Measurements from ENCODE around the gene PZP. TPM values are rescaled to one million over a fixed set of nuclear protein-coding genes. Genes with fewer than 3 reads are reported as not detected.
A peak's percentile ranks its signal among the peaks of the same experiment; 100 is the strongest.

Gene PZP
- total and polyA plus RNA-seq, 4 donors = 0.61 to 4.6 (median 2.2) TPM

DNA sequence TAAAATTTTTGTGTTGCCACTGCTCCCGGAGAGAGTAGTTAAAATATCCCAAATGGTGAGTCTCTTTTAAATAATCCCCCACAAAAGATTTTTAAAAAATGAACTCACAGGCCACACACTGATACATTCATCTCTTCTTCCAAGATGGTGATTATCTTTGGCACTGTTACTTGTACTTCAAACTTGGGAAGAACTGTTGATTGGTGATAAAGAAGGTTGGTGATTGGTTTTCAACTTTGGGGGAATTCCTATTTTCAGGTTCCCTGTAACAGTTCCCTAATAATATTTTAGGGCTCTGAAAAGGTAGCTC lies 99.0 kb downstream of the PZP start:
- TF ChIP-seq, protein P1, sequence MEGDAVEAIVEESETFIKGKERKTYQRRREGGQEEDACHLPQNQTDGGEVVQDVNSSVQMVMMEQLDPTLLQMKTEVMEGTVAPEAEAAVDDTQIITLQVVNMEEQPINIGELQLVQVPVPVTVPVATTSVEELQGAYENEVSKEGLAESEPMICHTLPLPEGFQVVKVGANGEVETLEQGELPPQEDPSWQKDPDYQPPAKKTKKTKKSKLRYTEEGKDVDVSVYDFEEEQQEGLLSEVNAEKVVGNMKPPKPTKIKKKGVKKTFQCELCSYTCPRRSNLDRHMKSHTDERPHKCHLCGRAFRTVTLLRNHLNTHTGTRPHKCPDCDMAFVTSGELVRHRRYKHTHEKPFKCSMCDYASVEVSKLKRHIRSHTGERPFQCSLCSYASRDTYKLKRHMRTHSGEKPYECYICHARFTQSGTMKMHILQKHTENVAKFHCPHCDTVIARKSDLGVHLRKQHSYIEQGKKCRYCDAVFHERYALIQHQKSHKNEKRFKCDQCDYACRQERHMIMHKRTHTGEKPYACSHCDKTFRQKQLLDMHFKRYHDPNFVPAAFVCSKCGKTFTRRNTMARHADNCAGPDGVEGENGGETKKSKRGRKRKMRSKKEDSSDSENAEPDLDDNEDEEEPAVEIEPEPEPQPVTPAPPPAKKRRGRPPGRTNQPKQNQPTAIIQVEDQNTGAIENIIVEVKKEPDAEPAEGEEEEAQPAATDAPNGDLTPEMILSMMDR (IDR thresholded peaks at IDR 0.05; ENCODE audit: control extremely low read depth, extremely low read depth) = no peak
- DNase-seq (no peak), ATAC-seq (ENCODE audit: insufficient read depth, low FRiP score) (no peak)
- Histone ChIP-seq H3K9me3 (ENCODE audit: control insufficient read depth in 4 of 4, insufficient read depth in 3 of 4, low read length in 3 of 4) (no peaks in the 10 kb centered on the region), H3K4me3 (no peak overlapping the region), H3K9ac (ENCODE audit: insufficient read depth in 1 of 2, low read length in 2 of 2) (peak overlapping the region in 1 of 2 donors; percentile 9), H3K4me1 (ENCODE audit: control insufficient read depth in 5 of 5, insufficient read depth in 5 of 5, low read length in 5 of 5) (peaks cover 0 to 17% (median 5%) of the 10 kb centered on the region in 5 donors), H3K27ac (ENCODE audit: low read depth in 1 of 2, low read length in 1 of 2) (no peak overlapping the region), H3K36me3 (ENCODE audit: control insufficient read depth in 4 of 4, insufficient read depth in 4 of 4, low read length in 4 of 4) (peaks cover 8 to 41% (median 20%) of the 10 kb centered on the region in 4 donors), H3K27me3 (ENCODE audit: control insufficient read depth in 3 of 3, insufficient read depth in 3 of 3, low read length in 2 of 3) (no peaks in the 10 kb centered on the region)
- WGBS, 2 donors = 88 to 89% methylated on average over 1 of the region's 1 CpG

DNA sequence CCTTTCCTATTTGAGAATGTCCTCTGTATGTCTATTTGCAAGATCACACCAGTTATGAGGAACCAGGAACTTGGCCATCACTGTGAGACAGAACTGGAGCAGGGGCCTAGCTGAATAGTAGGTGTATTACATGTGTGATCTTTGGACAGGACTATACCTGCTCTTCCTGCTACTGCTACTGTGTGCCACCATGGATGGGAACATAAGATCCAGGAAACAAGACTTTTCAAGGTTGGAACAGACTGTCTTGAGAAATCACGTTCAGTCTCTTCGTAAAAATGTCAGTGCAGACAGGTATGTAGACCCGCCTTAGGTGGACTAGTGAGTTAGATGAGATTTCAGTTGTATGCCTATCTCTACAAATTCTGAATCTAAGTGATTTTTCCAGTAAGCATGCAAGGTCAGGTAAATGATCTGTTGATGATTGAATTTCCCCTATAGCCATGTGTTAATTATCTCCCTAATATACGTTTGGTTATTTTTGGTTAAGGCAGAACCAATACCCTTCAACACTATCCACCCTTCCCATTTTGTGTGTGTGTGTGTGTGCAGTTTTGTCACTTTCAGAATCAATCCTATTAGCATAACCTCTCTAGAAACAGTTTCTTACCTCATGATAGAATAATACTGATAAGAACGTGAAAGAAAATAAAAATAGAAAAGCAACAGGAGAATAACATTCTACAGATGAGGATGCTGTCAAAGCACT lies 99.5 kb downstream of the PZP start:
- peak overlapping the region in 1 of 2 donors; percentile 63 for H3K27ac ChIP-seq (ENCODE audit: low read depth in 1 of 2, low read length in 1 of 2)
- TF ChIP-seq, protein P1 (IDR thresholded peaks at IDR 0.05; ENCODE audit: control extremely low read depth, extremely low read depth) = no peak
- WGBS, 2 donors = 70 to 78% methylated on average over 5 of the region's 5 CpGs

DNA sequence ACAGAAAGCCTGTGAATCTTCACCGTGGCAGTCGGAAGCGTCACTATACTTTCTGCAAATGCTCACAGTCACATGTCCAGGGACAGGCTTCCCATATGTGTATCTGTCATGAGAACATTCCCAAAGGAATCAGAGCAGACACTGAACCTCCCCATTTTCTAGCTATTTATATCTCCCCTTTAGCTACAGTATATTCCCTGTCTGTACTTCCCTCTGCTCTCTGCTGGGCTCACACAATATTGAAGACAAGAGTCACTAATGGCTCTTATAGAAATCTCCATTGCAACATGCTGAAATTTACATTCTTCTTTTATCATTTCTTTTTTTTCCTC lies 100.7 kb downstream of the PZP start:
- TF ChIP-seq, protein P1 (IDR thresholded peaks at IDR 0.05; ENCODE audit: control extremely low read depth, extremely low read depth) = no peak
- Histone ChIP-seq H3K4me3 (no peak overlapping the region), H3K27me3 (ENCODE audit: control insufficient read depth in 3 of 3, insufficient read depth in 3 of 3, low read length in 2 of 3) (no peaks in the 10 kb centered on the region), H3K4me1 (ENCODE audit: control insufficient read depth in 5 of 5, insufficient read depth in 5 of 5, low read length in 5 of 5) (peaks cover 0 to 9% (median 5%) of the 10 kb centered on the region in 5 donors), H3K27ac (ENCODE audit: low read depth in 1 of 2, low read length in 1 of 2) (no peak overlapping the region), H3K36me3 (ENCODE audit: control insufficient read depth in 4 of 4, insufficient read depth in 4 of 4, low read length in 4 of 4) (peaks cover 0 to 33% (median 21%) of the 10 kb centered on the region in 4 donors), H3K9ac (ENCODE audit: insufficient read depth in 1 of 2, low read length in 2 of 2) (no peak overlapping the region), H3K9me3 (ENCODE audit: control insufficient read depth in 4 of 4, insufficient read depth in 3 of 4, low read length in 3 of 4) (no peaks in the 10 kb centered on the region)
- ATAC-seq (ENCODE audit: insufficient read depth, low FRiP score) = no peak
- WGBS, 2 donors = 86 to 89% methylated on average over 3 of the region's 3 CpGs
- DNase-seq = no peak

More for the DNA sequence above, 99.5 kb downstream of the PZP start:
- no peaks in the 10 kb centered on the region for H3K27me3 ChIP-seq (ENCODE audit: control insufficient read depth in 3 of 3, insufficient read depth in 3 of 3, low read length in 2 of 3)
- ATAC-seq (ENCODE audit: insufficient read depth, low FRiP score) (no peak), DNase-seq (no peak)
- H3K9me3 ChIP-seq (ENCODE audit: control insufficient read depth in 4 of 4, insufficient read depth in 3 of 4, low read length in 3 of 4) = no peaks in the 10 kb centered on the region
- peaks cover 8 to 41% (median 22%) of the 10 kb centered on the region in 4 donors for H3K36me3 ChIP-seq (ENCODE audit: control insufficient read depth in 4 of 4, insufficient read depth in 4 of 4, low read length in 4 of 4)
- peaks cover 0 to 14% (median 5%) of the 10 kb centered on the region in 5 donors for H3K4me1 ChIP-seq (ENCODE audit: control insufficient read depth in 5 of 5, insufficient read depth in 5 of 5, low read length in 5 of 5)
- no peak overlapping the region for H3K9ac ChIP-seq (ENCODE audit: insufficient read depth in 1 of 2, low read length in 2 of 2)
- H3K4me3 ChIP-seq = no peak overlapping the region
